Activated naive CD8-positive, alpha-beta T cell treated with anti-CD3 and anti-CD28 coated beads, Interleukin-2, amount 50 U/mL, for 24 hours (primary cell): ENCODE results near the gene COL4A1.

Experiments used
- ATAC-seq: fragments of 150-1000 bp; cut with Tn5 transposase; one replicate; pipeline ENCODE4 v1.10.0; 2021
- DNase-seq: peaks from one replicate; pipeline ENCODE4 v3.0.0; 2021
- H3K27ac Mint-ChIP-seq: one replicate; pipeline ENCODE4 v1.8.0; 2021; ENCODE audit warnings: mild to moderate bottlenecking, mixed read lengths
- H3K27me3 Mint-ChIP-seq: one replicate; pipeline ENCODE4 v1.8.0; 2021; ENCODE audit warnings: mixed read lengths
- H3K36me3 Mint-ChIP-seq: one replicate; pipeline ENCODE4 v1.8.0; 2021; ENCODE audit warnings: low read depth, mixed read lengths
- H3K4me1 Mint-ChIP-seq: one replicate; pipeline ENCODE4 v1.8.0; 2021; ENCODE audit warnings: mixed read lengths
- H3K4me3 Mint-ChIP-seq: one replicate; pipeline ENCODE4 v1.8.0; 2021; ENCODE audit warnings: mild to moderate bottlenecking, moderate library complexity, mixed read lengths
- H3K9me3 Mint-ChIP-seq: one replicate; pipeline ENCODE4 v1.8.0; 2021; ENCODE audit warnings: mixed read lengths

COL4A1 gene

GRCh38 chr13:110154410-110154933 is 152.5 kb downstream of the COL4A1 start:
- DNase-seq (no peak), ATAC-seq (no peak)
- H3K27me3 Mint-ChIP-seq, result peaks cover 5% of the 10 kb centered on the region
- no peak overlapping the region for H3K27ac Mint-ChIP-seq
- no peak overlapping the region for H3K4me3 Mint-ChIP-seq
- H3K36me3 Mint-ChIP-seq, result no peaks in the 10 kb centered on the region
- H3K9me3 Mint-ChIP-seq, result no peaks in the 10 kb centered on the region
- H3K4me1 Mint-ChIP-seq, result no peaks in the 10 kb centered on the region

GRCh38 chr13:110152351-110152750 is 154.6 kb downstream of the COL4A1 start:
- ATAC-seq, result no peak
- no peak overlapping the region for H3K27ac Mint-ChIP-seq
- DNase-seq, result no peak
- H3K9me3 Mint-ChIP-seq, result no peaks in the 10 kb centered on the region
- H3K4me1 Mint-ChIP-seq, result no peaks in the 10 kb centered on the region
- H3K36me3 Mint-ChIP-seq, result no peaks in the 10 kb centered on the region
- H3K27me3 Mint-ChIP-seq, result peaks cover 5% of the 10 kb centered on the region
- no peak overlapping the region for H3K4me3 Mint-ChIP-seq

GRCh38 chr13:110151462-110151861 is 155.5 kb downstream of the COL4A1 start:
- Mint-ChIP-seq H3K27me3 (peaks cover 5% of the 10 kb centered on the region), H3K4me3 (no peak overlapping the region), H3K36me3 (no peaks in the 10 kb centered on the region), H3K9me3 (no peaks in the 10 kb centered on the region), H3K27ac (no peak overlapping the region), H3K4me1 (no peaks in the 10 kb centered on the region)
- ATAC-seq (no peak), DNase-seq (no peak)

GRCh38 chr13:110150384-110151101 is 156.4 kb downstream of the COL4A1 start:
- peaks cover 7% of the 10 kb centered on the region for H3K27me3 Mint-ChIP-seq
- DNase-seq (no peak), ATAC-seq (no peak)
- no peak overlapping the region for H3K4me3 Mint-ChIP-seq
- no peaks in the 10 kb centered on the region for H3K36me3 Mint-ChIP-seq
- H3K27ac Mint-ChIP-seq, result no peak overlapping the region
- H3K9me3 Mint-ChIP-seq, result no peaks in the 10 kb centered on the region
- no peaks in the 10 kb centered on the region for H3K4me1 Mint-ChIP-seq

- DNase-seq, result no peak
- no peak for ATAC-seq
- no peaks in the 10 kb centered on the region for H3K9me3 Mint-ChIP-seq
Observed at GRCh38 chr13:110149036-110149435, 157.9 kb downstream of the COL4A1 start.

GRCh38 chr13:110140099-110140498 is 166.9 kb downstream of the COL4A1 start:
- Mint-ChIP-seq H3K36me3 (no peaks in the 10 kb centered on the region), H3K4me3 (no peak overlapping the region), H3K27ac (no peak overlapping the region), H3K9me3 (peaks cover 10% of the 10 kb centered on the region), H3K27me3 (peaks cover 41% of the 10 kb centered on the region), H3K4me1 (peaks cover 16% of the 10 kb centered on the region)
- DNase-seq (no peak), ATAC-seq (no peak)

More at GRCh38 chr13:110149036-110149435, 157.9 kb downstream of the COL4A1 start:
- Mint-ChIP-seq H3K4me1 (no peaks in the 10 kb centered on the region), H3K27me3 (peaks cover 7% of the 10 kb centered on the region), H3K27ac (no peak overlapping the region), H3K36me3 (no peaks in the 10 kb centered on the region), H3K4me3 (no peak overlapping the region)

- Mint-ChIP-seq H3K27ac (peak overlapping the region; percentile 7), H3K9me3 (peaks cover 10% of the 10 kb centered on the region), H3K36me3 (no peaks in the 10 kb centered on the region), H3K27me3 (peaks cover 42% of the 10 kb centered on the region), H3K4me3 (no peak overlapping the region), H3K4me1 (peaks cover 16% of the 10 kb centered on the region)
- no peak for DNase-seq
- ATAC-seq, result no peak
Observed at GRCh38 chr13:110138700-110139036, 168.3 kb downstream of the COL4A1 start.

GRCh38 chr13:110138010-110138699 is 168.8 kb downstream of the COL4A1 start:
- Mint-ChIP-seq H3K4me3 (peak overlapping the region; percentile 73), H3K9me3 (peaks cover 10% of the 10 kb centered on the region), H3K4me1 (peaks cover 16% of the 10 kb centered on the region), H3K27ac (peak overlapping the region; percentile 81), H3K27me3 (peaks cover 42% of the 10 kb centered on the region), H3K36me3 (no peaks in the 10 kb centered on the region)
- peak; percentile 85 for ATAC-seq
- peak; percentile 75 for DNase-seq

- peak overlapping the region; percentile 81 for H3K27ac Mint-ChIP-seq
- ATAC-seq (peak; percentile 67), DNase-seq (no peak)
- H3K4me1 Mint-ChIP-seq, result peaks cover 16% of the 10 kb centered on the region
- peaks cover 42% of the 10 kb centered on the region for H3K27me3 Mint-ChIP-seq
- H3K4me3 Mint-ChIP-seq, result peak overlapping the region; percentile 73
- no peaks in the 10 kb centered on the region for H3K36me3 Mint-ChIP-seq
- H3K9me3 Mint-ChIP-seq, result peaks cover 5% of the 10 kb centered on the region
Observed at GRCh38 chr13:110137680-110138009, 169.3 kb downstream of the COL4A1 start.

GRCh38 chr13:110136660-110137585 is 170.0 kb downstream of the COL4A1 start:
- DNase-seq, result no peak
- Mint-ChIP-seq H3K4me1 (peaks cover 16% of the 10 kb centered on the region), H3K36me3 (no peaks in the 10 kb centered on the region)

GRCh38 chr13:110135977-110136597 is 170.9 kb downstream of the COL4A1 start:
- Mint-ChIP-seq H3K36me3 (no peaks in the 10 kb centered on the region), H3K9me3 (no peaks in the 10 kb centered on the region), H3K4me3 (no peak overlapping the region), H3K27ac (no peak overlapping the region), H3K27me3 (peaks cover 34% of the 10 kb centered on the region), H3K4me1 (peaks cover 16% of the 10 kb centered on the region)
- ATAC-seq, result no peak
- DNase-seq, result no peak

More at GRCh38 chr13:110136660-110137585, 170.0 kb downstream of the COL4A1 start:
- no peaks in the 10 kb centered on the region for H3K9me3 Mint-ChIP-seq
- peak overlapping the region; percentile 73 for H3K4me3 Mint-ChIP-seq
- H3K27ac Mint-ChIP-seq, result no peak overlapping the region
- ATAC-seq, result no peak
- peaks cover 35% of the 10 kb centered on the region for H3K27me3 Mint-ChIP-seq

- Mint-ChIP-seq H3K9me3 (no peaks in the 10 kb centered on the region), H3K4me3 (no peak overlapping the region), H3K4me1 (peaks cover 16% of the 10 kb centered on the region), H3K27me3 (peaks cover 28% of the 10 kb centered on the region), H3K27ac (no peak overlapping the region), H3K36me3 (no peaks in the 10 kb centered on the region)
- DNase-seq (no peak), ATAC-seq (no peak)
Observed at GRCh38 chr13:110134801-110135200, 172.2 kb downstream of the COL4A1 start.

- H3K9me3 Mint-ChIP-seq, result no peaks in the 10 kb centered on the region
- H3K4me1 Mint-ChIP-seq, result peaks cover 16% of the 10 kb centered on the region
- H3K27me3 Mint-ChIP-seq, result peaks cover 18% of the 10 kb centered on the region
- H3K4me3 Mint-ChIP-seq, result no peak overlapping the region
- no peak overlapping the region for H3K27ac Mint-ChIP-seq
- H3K36me3 Mint-ChIP-seq, result no peaks in the 10 kb centered on the region
- ATAC-seq, result no peak
- DNase-seq, result no peak
Observed at GRCh38 chr13:110133425-110134235, 173.3 kb downstream of the COL4A1 start.
